ENCODE measurements around the gene C9orf43.

Gene C9orf43

GRCh38 chr9:113474360-113475028, 63.9 kb downstream of the C9orf43 start:
- WGBS, 2 donors (ENCODE audit: extremely low coverage in 2 of 2, insufficient read length in 2 of 2, insufficient replicate concordance in 1 of 2) = no CpG with 5 or more reads among the region's 8 CpGs
- no peak overlapping the region for H3K9ac ChIP-seq (ENCODE audit: low read depth, low read length, poor library complexity)

GRCh38 chr9:113475031-113475430, 64.5 kb downstream of the C9orf43 start:
- H4K8ac ChIP-seq (ENCODE audit: low read depth, low read length) = no peak overlapping the region
- H3K23ac ChIP-seq (ENCODE audit: low read depth, low read length, poor library complexity) = no peak overlapping the region
- no peak overlapping the region for H3K18ac ChIP-seq (ENCODE audit: low read length)
- H2AK5ac ChIP-seq (ENCODE audit: low read depth, low read length) = no peak overlapping the region
- H3K4me3 ChIP-seq (ENCODE audit: low read length in 2 of 2) = no peak overlapping the region
- H2BK120ac ChIP-seq (ENCODE audit: low read depth, low read length) = no peak overlapping the region
- H2BK15ac ChIP-seq (ENCODE audit: low read length) = no peak overlapping the region
- no peak overlapping the region for H3K9ac ChIP-seq (ENCODE audit: low read depth, low read length, poor library complexity)
- H2AFZ ChIP-seq (ENCODE audit: low read length) = no peak overlapping the region
- no peak overlapping the region for H3K27ac ChIP-seq (replicated peaks; ENCODE audit: low read length)
- no peak overlapping the region for H3K14ac ChIP-seq (ENCODE audit: low read length)
- no peak for DNase-seq (ENCODE audit: low spot score)
- no peak overlapping the region for H2BK5ac ChIP-seq (ENCODE audit: low read length)
- H2BK12ac ChIP-seq (ENCODE audit: low read length) = no peak overlapping the region
- H3K4me2 ChIP-seq (ENCODE audit: insufficient read depth, low read length, poor library complexity, severe bottlenecking) = no peak overlapping the region
- no peaks in the 10 kb centered on the region for H3K27me3 ChIP-seq (ENCODE audit: control insufficient read depth in 3 of 3, insufficient read depth in 3 of 3, low read depth in 1 of 3, low read length in 3 of 3)
- no peaks in the 10 kb centered on the region for H3K79me1 ChIP-seq (ENCODE audit: low read depth, low read length)
- peaks cover 1 to 3% of the 10 kb centered on the region in 2 donors for H3K9me3 ChIP-seq (replicated peaks in 1 of 2; ENCODE audit: control insufficient read depth in 2 of 2, insufficient read depth in 1 of 2, low read depth in 1 of 2, low read length in 2 of 2)
- no peak overlapping the region for H3K4ac ChIP-seq (ENCODE audit: low read length)
- H4K91ac ChIP-seq (ENCODE audit: low read depth, low read length, poor library complexity) = no peak overlapping the region
- H3K4me1 ChIP-seq (ENCODE audit: control insufficient read depth in 2 of 2, insufficient read depth in 1 of 2, low read depth in 1 of 2, low read length in 2 of 2) = peaks cover 6 to 15% of the 10 kb centered on the region in 2 donors
- no CpG with 5 or more reads among the region's 2 CpGs for WGBS, 2 donors (ENCODE audit: extremely low coverage in 2 of 2, insufficient read length in 2 of 2, insufficient replicate concordance in 1 of 2)
- H3K36me3 ChIP-seq (replicated peaks in 1 of 2; ENCODE audit: control insufficient read depth in 2 of 2, insufficient read depth in 2 of 2, low read length in 2 of 2) = no peaks in the 10 kb centered on the region

More at GRCh38 chr9:113474360-113475028, 63.9 kb downstream of the C9orf43 start:
- Histone ChIP-seq H3K4ac (ENCODE audit: low read length) (no peak overlapping the region), H3K36me3 (replicated peaks in 1 of 2; ENCODE audit: control insufficient read depth in 2 of 2, insufficient read depth in 2 of 2, low read length in 2 of 2) (no peaks in the 10 kb centered on the region), H3K27me3 (ENCODE audit: control insufficient read depth in 3 of 3, insufficient read depth in 3 of 3, low read depth in 1 of 3, low read length in 3 of 3) (no peaks in the 10 kb centered on the region), H3K4me3 (ENCODE audit: low read length in 2 of 2) (no peak overlapping the region), H2BK5ac (ENCODE audit: low read length) (no peak overlapping the region), H3K18ac (ENCODE audit: low read length) (no peak overlapping the region), H3K9me3 (replicated peaks in 1 of 2; ENCODE audit: control insufficient read depth in 2 of 2, insufficient read depth in 1 of 2, low read depth in 1 of 2, low read length in 2 of 2) (peaks cover 1 to 3% of the 10 kb centered on the region in 2 donors), H3K79me1 (ENCODE audit: low read depth, low read length) (no peaks in the 10 kb centered on the region), H3K4me1 (ENCODE audit: control insufficient read depth in 2 of 2, insufficient read depth in 1 of 2, low read depth in 1 of 2, low read length in 2 of 2) (peaks cover 5 to 13% of the 10 kb centered on the region in 2 donors), H4K91ac (ENCODE audit: low read depth, low read length, poor library complexity) (no peak overlapping the region), H2BK15ac (ENCODE audit: low read length) (no peak overlapping the region), H4K8ac (ENCODE audit: low read depth, low read length) (no peak overlapping the region), H3K4me2 (ENCODE audit: insufficient read depth, low read length, poor library complexity, severe bottlenecking) (no peak overlapping the region), H3K14ac (ENCODE audit: low read length) (no peak overlapping the region), H3K23ac (ENCODE audit: low read depth, low read length, poor library complexity) (peak overlapping the region; percentile 51), H2BK120ac (ENCODE audit: low read depth, low read length) (no peak overlapping the region), H3K27ac (replicated peaks; ENCODE audit: low read length) (no peak overlapping the region), H2AK5ac (ENCODE audit: low read depth, low read length) (peak overlapping the region; percentile 54), H2AFZ (ENCODE audit: low read length) (peak overlapping the region; percentile 50), H2BK12ac (ENCODE audit: low read length) (no peak overlapping the region)
- DNase-seq (ENCODE audit: low spot score) = no peak

GRCh38 chr9:113475992-113476391, 65.4 kb downstream of the C9orf43 start:
- no CpG with 5 or more reads among the region's 4 CpGs for WGBS, 2 donors (ENCODE audit: extremely low coverage in 2 of 2, insufficient read length in 2 of 2, insufficient replicate concordance in 1 of 2)
- peaks cover 6 to 15% of the 10 kb centered on the region in 2 donors for H3K4me1 ChIP-seq (ENCODE audit: control insufficient read depth in 2 of 2, insufficient read depth in 1 of 2, low read depth in 1 of 2, low read length in 2 of 2)
- no peak overlapping the region for H2BK120ac ChIP-seq (ENCODE audit: low read depth, low read length)
- H3K18ac ChIP-seq (ENCODE audit: low read length) = peak overlapping the region; percentile 74
- peak overlapping the region; percentile 15 for H2BK5ac ChIP-seq (ENCODE audit: low read length)
- no peak overlapping the region for H4K8ac ChIP-seq (ENCODE audit: low read depth, low read length)
- no peak overlapping the region for H3K14ac ChIP-seq (ENCODE audit: low read length)
- no peaks in the 10 kb centered on the region for H3K27me3 ChIP-seq (ENCODE audit: control insufficient read depth in 3 of 3, insufficient read depth in 3 of 3, low read depth in 1 of 3, low read length in 3 of 3)
- H3K27ac ChIP-seq (replicated peaks; ENCODE audit: low read length) = no peak overlapping the region
- no peak for DNase-seq (ENCODE audit: low spot score)
- H3K36me3 ChIP-seq (replicated peaks in 1 of 2; ENCODE audit: control insufficient read depth in 2 of 2, insufficient read depth in 2 of 2, low read length in 2 of 2) = no peaks in the 10 kb centered on the region
- no peak overlapping the region for H2AFZ ChIP-seq (ENCODE audit: low read length)
- H3K4ac ChIP-seq (ENCODE audit: low read length) = no peak overlapping the region
- no peak overlapping the region for H3K4me3 ChIP-seq (ENCODE audit: low read length in 2 of 2)
- no peak overlapping the region for H3K4me2 ChIP-seq (ENCODE audit: insufficient read depth, low read length, poor library complexity, severe bottlenecking)
- H2AK5ac ChIP-seq (ENCODE audit: low read depth, low read length) = peak overlapping the region; percentile 59
- no peak overlapping the region for H2BK12ac ChIP-seq (ENCODE audit: low read length)
- no peak overlapping the region for H4K91ac ChIP-seq (ENCODE audit: low read depth, low read length, poor library complexity)
- H3K9me3 ChIP-seq (replicated peaks in 1 of 2; ENCODE audit: control insufficient read depth in 2 of 2, insufficient read depth in 1 of 2, low read depth in 1 of 2, low read length in 2 of 2) = peaks cover 1 to 3% of the 10 kb centered on the region in 2 donors
- no peaks in the 10 kb centered on the region for H3K79me1 ChIP-seq (ENCODE audit: low read depth, low read length)
- no peak overlapping the region for H3K23ac ChIP-seq (ENCODE audit: low read depth, low read length, poor library complexity)
- H2BK15ac ChIP-seq (ENCODE audit: low read length) = peak overlapping the region; percentile 69
- H3K9ac ChIP-seq (ENCODE audit: low read depth, low read length, poor library complexity) = no peak overlapping the region

DNA sequence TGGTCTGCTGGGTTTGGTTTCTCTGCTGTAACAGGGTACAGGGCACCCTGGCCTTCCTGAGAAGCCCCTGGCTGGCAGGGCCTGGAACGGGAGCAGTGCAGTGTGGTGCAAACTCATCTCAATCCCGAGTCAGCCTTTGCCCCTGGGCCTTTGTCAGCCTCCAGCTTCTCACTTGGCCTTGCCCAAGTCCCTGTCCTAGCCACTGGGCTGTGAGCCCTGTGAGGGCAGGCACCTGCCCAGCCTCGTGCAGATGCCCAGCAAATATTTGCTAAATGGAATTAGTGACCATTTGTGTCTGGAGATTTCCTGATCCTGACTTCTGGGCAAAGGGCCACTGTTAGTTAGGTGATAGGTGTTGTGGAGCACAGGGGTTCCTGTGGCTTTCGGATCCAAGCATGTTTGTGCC, 66.0 kb downstream of the C9orf43 start:
- DNase-seq (ENCODE audit: low spot score) = no peak
- Histone ChIP-seq H2BK5ac (ENCODE audit: low read length) (peak overlapping the region; percentile 15), H3K36me3 (replicated peaks in 1 of 2; ENCODE audit: control insufficient read depth in 2 of 2, insufficient read depth in 2 of 2, low read length in 2 of 2) (no peaks in the 10 kb centered on the region), H3K27me3 (ENCODE audit: control insufficient read depth in 3 of 3, insufficient read depth in 3 of 3, low read depth in 1 of 3, low read length in 3 of 3) (no peaks in the 10 kb centered on the region), H4K91ac (ENCODE audit: low read depth, low read length, poor library complexity) (no peak overlapping the region), H3K4me2 (ENCODE audit: insufficient read depth, low read length, poor library complexity, severe bottlenecking) (no peak overlapping the region), H3K9ac (ENCODE audit: low read depth, low read length, poor library complexity) (no peak overlapping the region), H3K4ac (ENCODE audit: low read length) (no peak overlapping the region), H3K18ac (ENCODE audit: low read length) (peak overlapping the region; percentile 40), H2AK5ac (ENCODE audit: low read depth, low read length) (peak overlapping the region; percentile 59), H2BK15ac (ENCODE audit: low read length) (peak overlapping the region; percentile 69), H3K79me1 (ENCODE audit: low read depth, low read length) (no peaks in the 10 kb centered on the region), H2AFZ (ENCODE audit: low read length) (no peak overlapping the region), H3K9me3 (replicated peaks in 1 of 2; ENCODE audit: control insufficient read depth in 2 of 2, insufficient read depth in 1 of 2, low read depth in 1 of 2, low read length in 2 of 2) (peaks cover 1 to 3% of the 10 kb centered on the region in 2 donors), H3K27ac (replicated peaks; ENCODE audit: low read length) (no peak overlapping the region), H3K4me3 (ENCODE audit: low read length in 2 of 2) (no peak overlapping the region), H3K4me1 (ENCODE audit: control insufficient read depth in 2 of 2, insufficient read depth in 1 of 2, low read depth in 1 of 2, low read length in 2 of 2) (peaks cover 6 to 13% of the 10 kb centered on the region in 2 donors), H3K14ac (ENCODE audit: low read length) (no peak overlapping the region), H3K23ac (ENCODE audit: low read depth, low read length, poor library complexity) (no peak overlapping the region), H2BK120ac (ENCODE audit: low read depth, low read length) (no peak overlapping the region), H2BK12ac (ENCODE audit: low read length) (no peak overlapping the region), H4K8ac (ENCODE audit: low read depth, low read length) (no peak overlapping the region)
- no CpG with 5 or more reads among the region's 4 CpGs for whole genome bisulfite sequencing, 2 donors (ENCODE audit: extremely low coverage in 2 of 2, insufficient read length in 2 of 2, insufficient replicate concordance in 1 of 2)
